ENCODE measurements around the gene LONP2.
"Not testable (repeated sequence)": the region's sequence is repeated elsewhere in the genome, so short reads cannot be mapped to it uniquely, and the experiment has no call there.

The LONP2 gene

GRCh38 chr16:48335961-48336360, 91.9 kb downstream of the LONP2 start:
- DNase-seq (ENCODE audit: low read depth in 2 of 2): no peak

GRCh38 chr16:48340054-48340453, 96.0 kb downstream of the LONP2 start:
- DNase-seq (ENCODE audit: low read depth in 2 of 2): no peak

GRCh38 chr16:48342591-48342990, 98.5 kb downstream of the LONP2 start:
- DNase-seq (ENCODE audit: low read depth in 2 of 2): no peak

DNA sequence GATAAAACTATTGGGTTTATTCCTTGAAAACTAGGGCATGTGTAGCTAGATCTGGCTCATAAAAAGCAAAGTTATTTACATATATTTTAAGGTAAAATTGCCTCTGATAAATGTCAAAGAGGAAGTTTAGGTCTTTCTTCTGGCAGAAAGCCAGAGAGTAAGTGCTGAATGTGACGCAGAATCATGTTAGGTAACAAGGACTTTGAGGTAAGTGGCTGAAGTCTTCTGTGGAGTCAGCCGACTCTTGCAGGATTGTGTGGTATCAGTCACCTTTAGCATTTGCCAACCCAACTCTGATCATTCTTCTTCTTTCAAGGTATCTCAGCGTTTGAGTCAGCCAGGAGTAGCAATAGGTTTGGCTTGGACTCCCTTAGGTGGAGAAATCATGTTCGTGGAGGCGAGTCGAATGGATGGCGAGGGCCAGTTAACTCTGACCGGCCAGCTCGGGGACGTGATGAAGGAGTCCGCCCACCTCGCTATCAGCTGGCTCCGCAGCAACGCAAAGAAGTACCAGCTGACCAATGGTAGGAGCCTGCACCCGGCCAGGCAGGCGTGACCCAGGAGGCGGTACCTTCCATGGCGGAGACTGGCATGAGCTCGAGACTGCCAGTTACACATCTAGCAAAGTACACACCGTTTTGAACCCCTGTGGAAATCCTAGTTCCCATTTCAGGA, 103.2 kb downstream of the LONP2 start:
- no peak for DNase-seq (ENCODE audit: low read depth in 2 of 2)

GRCh38 chr16:48347980-48348379, 103.9 kb downstream of the LONP2 start:
- DNase-seq (ENCODE audit: low read depth in 2 of 2): no peak

GRCh38 chr16:48350736-48351135, 106.6 kb downstream of the LONP2 start:
- no peak for DNase-seq (ENCODE audit: low read depth in 2 of 2)

GRCh38 chr16:48352648-48353390, 108.7 kb downstream of the LONP2 start:
- no peak for DNase-seq (ENCODE audit: low read depth in 2 of 2)

GRCh38 chr16:48353565-48354163, 109.6 kb downstream of the LONP2 start:
- DNase-seq (ENCODE audit: low read depth in 2 of 2): peak; percentile 23 to 47

- not testable (repeated sequence) for DNase-seq (ENCODE audit: low read depth in 2 of 2)
Observed at GRCh38 chr16:48354385-48354784, 110.3 kb downstream of the LONP2 start.

- no peak for DNase-seq (ENCODE audit: low read depth in 2 of 2)
Observed at GRCh38 chr16:48354877-48355855, 111.1 kb downstream of the LONP2 start.

DNA sequence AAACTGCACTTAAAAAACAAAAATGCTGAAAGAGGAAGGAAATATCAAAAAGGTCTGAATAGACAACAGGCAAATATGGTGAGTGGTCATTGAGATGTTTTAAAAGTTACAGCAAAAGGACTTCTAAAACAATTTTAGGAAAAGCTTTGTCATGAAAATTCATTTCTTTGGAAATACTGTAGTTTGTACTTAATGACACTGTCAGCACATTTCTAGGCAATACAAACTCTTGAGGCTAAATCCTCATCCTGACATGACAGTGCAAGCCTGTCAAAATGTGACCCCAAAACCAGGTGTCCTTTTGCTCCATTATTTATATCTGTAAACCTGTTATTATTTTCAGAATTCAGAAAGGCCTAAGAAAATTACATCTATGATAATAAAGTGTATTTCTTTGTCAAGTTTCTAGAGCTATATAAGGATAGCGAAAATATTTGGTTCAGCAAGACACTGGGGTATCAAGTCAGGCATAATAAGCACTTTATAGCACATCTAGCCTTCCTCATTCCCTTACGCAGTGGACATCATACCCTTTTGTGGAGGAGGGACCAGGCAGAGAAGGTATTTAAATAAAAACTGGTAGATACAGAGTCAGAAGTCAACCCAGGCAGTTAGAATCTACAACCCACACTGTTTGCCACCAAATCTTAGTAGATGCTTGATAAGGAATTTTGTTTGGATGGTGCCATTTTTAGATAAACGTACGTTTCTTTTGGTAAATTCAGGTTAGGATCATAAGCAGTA, 112.7 kb downstream of the LONP2 start:
- DNase-seq (ENCODE audit: low read depth in 2 of 2): no peak

DNA sequence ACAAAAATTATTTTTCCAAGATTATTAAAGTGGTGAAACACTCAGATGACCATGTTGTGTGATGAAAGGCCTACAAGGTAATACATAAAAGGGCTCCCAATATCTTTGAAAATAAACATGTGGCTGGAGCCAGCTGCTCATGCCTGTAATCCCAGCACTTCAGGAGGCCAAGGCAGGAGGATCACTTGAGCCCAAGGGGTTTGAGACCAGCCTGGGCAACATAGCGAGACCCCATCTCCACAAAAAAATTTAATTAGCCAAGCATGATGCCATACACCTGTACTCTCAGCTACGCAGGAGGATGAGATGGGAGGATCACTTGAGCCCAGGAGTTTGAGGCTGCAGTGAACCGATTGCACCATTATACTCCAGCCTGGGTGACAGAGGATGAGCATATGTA, 114.3 kb downstream of the LONP2 start:
- DNase-seq (ENCODE audit: low read depth in 2 of 2): no peak

DNA sequence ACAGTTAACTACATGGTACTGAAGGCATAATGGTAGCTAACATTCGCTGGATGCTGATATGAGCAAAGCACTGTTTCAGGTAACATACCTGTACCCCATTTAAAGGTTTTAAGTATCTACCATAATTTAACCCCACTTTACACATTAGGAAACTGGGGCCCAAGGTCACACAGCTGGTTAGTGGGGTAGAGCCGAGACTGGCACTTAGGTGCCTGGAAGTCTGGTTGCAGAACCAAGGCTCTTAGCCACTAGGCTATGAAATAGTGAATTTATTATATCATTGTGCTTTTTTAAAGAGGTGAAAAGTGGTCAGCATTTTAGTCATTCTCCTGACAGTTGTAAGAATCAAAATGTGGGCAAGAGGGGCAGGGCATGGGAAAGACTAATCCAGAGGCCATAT, 115.9 kb downstream of the LONP2 start:
- DNase-seq (ENCODE audit: low read depth in 2 of 2): no peak

- no peak for DNase-seq (ENCODE audit: low read depth in 2 of 2)
Observed at GRCh38 chr16:48361012-48361411, 116.9 kb downstream of the LONP2 start.

GRCh38 chr16:48361540-48362144, 117.5 kb downstream of the LONP2 start:
- DNase-seq (ENCODE audit: low read depth in 2 of 2): no peak

GRCh38 chr16:48365025-48365600, 121.0 kb downstream of the LONP2 start:
- no peak for DNase-seq (ENCODE audit: low read depth in 2 of 2)

DNA sequence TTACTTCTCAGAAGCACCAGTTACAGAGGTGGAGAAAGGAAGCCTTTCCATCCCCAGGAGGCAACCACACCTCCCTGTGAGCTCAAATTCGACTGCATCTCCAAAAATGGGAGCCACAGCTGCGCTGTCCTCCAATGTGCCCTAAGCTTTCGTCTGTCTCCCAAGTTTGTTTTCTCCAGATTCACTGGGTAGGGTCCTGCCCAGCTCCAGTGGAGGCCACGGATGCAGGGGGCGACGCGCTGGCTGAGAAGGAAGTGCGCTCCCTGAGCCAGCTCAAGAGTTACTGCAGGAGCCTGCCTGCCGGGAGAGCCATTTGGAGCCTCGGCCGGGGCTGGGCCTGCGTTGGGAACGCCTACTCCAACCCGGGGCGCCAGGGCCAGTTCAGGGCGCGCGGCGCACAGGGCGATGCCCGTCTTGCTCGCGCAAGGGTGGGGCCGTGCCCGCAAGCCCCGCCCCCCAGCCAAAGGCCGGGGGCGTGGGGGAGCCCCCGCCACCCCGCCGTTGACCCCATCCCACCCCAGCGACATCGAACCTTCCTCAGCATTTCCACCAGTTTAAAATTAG, 121.6 kb downstream of the LONP2 start:
- DNase-seq (ENCODE audit: low read depth in 2 of 2): peak; percentile 44 to 63

- peak in 1 of 2 donors; percentile 16 for DNase-seq (ENCODE audit: low read depth in 2 of 2)
Observed at GRCh38 chr16:48366165-48367093, 122.3 kb downstream of the LONP2 start.
